Daoy (cell line): ENCODE measurements around the gene VSX1. TPM values are rescaled to one million over a fixed set of nuclear protein-coding genes. Genes with fewer than 3 reads are reported as not detected.
A peak's percentile ranks its signal among the peaks of the same experiment; 100 is the strongest.

ENCODE experiments used
- DNase-seq: peaks from one replicate; pipeline ENCODE4 v3.0.0-alpha.2; 2015; ENCODE audit warnings: low read depth
- total RNA-seq: library from RNA; depleted of rRNA; stranded (reverse); fragments of >200 nt; shearing (Covaris generic); gene quantifications from 2 replicates; pipeline ENCODE4 v1.2.3, GENCODE V29; 2014

VSX1 gene
- total RNA-seq, 1 experiment from 2014 or later: not detected

GRCh38 chr20:25087186-25087929 lies 5.4 kb upstream of the VSX1 start:
- no peak for DNase-seq

- DNase-seq: no peak
Measured at GRCh38 chr20:25085756-25086495, 4.0 kb upstream of the VSX1 start.

DNA sequence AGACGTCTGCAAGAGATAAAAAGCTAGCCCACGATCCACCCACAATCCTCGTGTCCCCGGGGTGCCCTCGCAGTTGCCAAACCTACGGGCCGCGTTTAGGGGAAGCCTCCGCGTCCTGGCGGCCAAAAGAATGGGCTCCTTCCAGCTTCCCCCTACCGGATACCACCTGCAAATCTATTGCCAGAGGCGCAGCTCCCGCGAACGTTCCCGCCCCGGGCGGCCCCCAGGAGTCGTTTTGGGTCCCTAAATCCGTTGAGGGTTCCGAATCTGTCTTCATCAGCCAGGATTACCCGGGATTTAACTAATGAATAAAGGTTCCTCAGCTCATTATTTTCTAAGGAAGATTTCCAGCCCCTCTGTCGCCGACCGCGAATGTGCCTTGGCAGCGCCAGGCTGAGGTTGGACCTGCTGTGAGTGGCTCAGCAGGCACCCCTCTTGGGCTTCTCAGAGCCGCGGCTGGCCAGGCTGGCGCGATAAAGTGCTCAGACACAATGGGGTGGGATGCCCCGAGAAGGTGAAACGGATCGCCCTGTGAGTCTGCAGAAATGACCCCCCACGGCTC lies 2.8 kb upstream of the VSX1 start:
- DNase-seq: no peak

- peak; percentile 39 for DNase-seq
Measured at GRCh38 chr20:25083773-25084625, 2.1 kb upstream of the VSX1 start.

- no peak for DNase-seq
Measured at GRCh38 chr20:25083141-25083772, 1.3 kb upstream of the VSX1 start.

DNA sequence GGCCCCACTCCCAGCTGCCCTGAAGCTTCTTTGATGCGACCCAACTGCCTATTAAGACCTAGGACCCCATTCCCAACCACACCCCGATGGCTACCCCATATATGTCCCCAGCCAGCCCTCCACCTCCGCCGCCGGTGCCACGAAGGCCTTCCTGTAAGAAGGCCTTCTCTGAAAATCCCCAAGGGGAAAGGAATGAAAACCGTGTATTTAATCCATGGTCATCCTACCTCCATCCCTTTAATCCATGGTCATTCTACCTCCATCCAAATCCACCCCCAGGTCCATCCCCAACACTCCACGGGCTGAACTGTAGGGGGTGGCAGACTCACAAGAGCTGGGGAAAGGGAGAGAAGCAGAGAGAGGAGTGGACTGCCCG lies 545 bp upstream of the VSX1 start:
- DNase-seq: peak; percentile 27

- DNase-seq: no peak
Measured at GRCh38 chr20:25081065-25081729, 744 bp downstream of the VSX1 start.

GRCh38 chr20:25079171-25079570 lies 2.8 kb downstream of the VSX1 start:
- DNase-seq: no peak

DNA sequence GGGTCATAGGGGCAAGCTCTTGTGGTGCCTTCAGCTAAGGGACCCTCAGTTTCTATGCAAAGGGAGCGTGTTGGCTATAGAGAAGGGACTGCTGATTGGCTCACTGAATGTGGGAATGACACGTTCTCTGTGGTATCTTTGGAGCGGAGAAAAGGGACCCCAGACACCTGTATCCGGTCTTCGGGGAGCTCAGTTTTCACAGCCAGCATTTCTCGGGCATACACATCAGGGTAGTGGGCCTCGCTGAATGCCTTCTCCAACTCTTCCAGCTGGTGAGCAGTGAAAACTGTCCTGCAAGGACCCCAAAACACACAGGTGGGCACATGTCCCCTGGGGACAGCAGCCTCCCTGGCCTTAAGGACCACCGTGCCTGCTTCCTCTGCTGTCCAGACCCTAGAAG lies 3.3 kb downstream of the VSX1 start:
- DNase-seq: no peak

DNA sequence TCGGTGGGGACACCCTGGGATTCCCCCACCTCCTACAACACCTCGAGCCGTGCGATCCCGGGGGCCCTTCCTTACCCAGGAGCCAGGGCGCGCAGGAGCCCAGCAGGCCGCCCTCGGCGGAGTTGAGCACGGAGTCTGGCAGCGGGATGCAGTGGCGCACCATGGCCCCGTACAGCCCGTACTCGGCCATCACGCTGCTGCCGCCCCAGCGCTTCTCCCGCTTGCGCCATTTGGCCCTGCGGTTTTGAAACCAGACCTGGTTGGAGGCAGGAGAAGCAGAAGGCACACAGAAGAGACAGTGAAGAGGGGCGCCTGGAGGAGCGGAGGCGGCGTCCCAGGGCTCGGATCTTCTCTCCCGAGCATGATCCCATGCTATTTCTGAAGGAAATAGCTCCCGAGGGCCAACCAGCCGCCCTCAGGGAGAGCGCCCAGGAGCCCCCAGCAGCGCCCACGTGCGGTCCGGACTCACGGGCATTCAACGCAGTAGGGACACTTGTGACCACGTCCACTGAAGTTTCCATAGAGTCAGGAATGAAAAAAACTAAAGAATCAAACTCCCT lies 4.3 kb downstream of the VSX1 start:
- peak; percentile 48 for DNase-seq

DNA sequence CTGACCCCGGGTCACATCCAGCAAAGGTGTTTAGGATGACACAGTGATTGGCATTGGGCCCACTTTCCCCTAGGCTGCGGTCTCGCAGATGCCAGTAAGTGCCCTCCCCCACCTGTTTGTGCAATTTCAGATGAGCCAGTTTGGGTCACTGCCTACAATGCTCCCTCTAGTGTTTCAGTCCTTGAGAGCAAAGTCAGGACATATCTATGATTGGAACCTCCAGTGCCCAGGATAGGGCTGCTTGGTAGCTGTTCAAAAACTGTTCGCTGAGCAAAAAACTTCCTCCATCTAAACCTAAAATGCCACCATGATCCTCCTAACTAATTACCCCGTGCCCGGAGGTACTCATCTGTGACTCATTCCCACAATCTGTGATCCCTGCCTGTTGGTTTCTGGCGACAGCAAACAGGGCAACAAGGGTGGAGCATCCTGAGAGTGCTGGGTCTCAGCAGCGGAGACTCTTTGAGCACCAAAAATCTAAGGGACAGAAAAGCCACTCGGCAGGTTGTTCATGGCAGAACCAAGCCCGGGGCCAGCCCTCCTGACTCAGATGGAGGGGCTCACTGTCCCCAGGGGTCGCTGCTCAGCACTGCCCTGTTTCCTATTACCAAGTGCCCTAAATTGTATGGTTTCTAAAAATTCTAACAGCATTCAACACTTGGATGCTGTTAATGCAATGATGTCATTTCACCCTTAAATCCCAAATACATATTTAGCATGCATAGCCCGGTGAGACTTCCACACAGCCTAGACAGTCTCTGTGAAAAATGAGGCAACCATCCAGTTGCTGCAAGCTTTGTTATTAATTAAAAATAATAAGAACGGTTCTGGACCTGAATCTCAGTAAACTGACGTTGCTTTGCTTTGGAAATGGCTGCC lies 5.0 kb downstream of the VSX1 start:
- DNase-seq: peak; percentile 58

GRCh38 chr20:25076201-25076600 lies 5.7 kb downstream of the VSX1 start:
- peak; percentile 38 for DNase-seq

DNA sequence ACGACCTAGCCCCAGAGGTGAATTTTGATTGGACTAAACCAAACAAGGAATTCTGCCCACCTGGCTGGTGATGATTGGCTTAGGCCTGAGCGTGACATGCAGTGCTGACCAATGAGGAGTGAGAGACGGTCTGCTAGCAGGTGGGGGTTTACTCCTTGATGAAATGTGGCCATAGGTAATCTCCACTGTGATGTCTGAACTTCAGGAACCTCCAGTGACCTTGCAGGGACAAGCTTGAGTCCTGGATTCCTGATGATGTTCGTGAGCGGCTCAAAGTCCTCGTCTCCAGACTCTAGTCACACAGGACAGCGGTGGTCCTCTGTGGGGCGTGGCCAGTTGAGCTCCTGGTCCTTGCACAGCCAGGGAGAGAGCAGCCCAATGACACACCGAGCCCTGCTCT lies 8.4 kb downstream of the VSX1 start:
- DNase-seq: no peak

DNA sequence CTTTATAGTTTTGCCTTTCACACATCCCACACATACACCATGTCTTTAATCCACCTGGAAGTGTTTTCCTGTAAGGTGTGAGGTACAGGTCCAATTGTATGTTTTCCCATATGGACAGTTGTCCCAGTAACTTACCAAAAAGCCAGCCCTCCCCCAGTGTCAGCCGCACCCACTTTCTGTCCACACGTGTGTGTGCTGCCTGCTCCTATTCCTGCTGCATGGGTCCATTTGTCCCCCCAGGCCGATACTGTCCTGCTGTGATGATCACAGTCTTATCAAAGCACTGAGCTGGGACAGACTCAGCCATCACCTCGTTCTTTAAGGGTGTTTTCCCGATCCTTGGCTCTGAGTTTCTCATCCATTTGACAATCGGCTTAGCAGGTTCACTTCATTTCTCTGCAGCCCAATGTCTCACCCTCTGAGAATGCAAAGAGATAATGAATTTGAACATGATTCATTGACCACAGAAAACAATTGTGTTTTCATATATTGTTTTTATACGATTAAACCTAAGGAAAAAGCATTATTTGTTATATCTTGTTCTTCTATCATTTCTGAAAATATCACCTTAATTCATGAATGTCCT lies 9.6 kb downstream of the VSX1 start:
- DNase-seq: peak; percentile 45

GRCh38 chr20:25071734-25072133 lies 10.2 kb downstream of the VSX1 start:
- DNase-seq: no peak

DNA sequence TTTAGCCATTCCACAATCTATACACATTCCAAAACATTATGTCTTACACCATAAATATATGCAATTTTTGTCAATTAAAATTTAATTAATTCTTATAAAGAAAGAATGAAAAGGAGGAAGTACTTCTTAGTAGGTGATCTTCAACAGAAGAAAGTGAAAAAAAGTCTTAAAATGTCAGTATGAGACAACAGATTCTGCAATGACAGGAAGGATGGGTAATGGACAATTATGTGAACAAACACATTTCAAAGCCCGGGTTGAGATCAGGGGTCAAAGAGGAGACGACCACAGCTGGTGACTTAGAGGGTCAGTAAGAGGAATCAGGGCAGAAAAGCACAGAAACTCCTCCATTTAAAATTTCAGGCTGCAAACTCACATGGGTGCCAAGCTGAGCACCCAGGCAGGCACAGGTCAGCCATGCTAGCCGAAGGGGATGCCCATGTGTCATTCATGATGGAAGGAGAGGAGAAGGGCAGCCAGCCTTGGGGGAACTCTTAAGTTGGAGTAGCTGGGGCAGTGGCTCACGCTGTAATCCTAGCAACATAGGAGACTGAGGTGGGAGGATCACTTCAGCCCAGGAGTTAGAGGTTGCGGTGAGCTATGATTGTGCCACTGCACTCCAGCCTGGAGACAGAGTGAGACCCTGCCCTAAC lies 11.0 kb downstream of the VSX1 start:
- no peak for DNase-seq

- no peak for DNase-seq
Measured at GRCh38 chr20:25067102-25067987, 14.6 kb downstream of the VSX1 start.

- DNase-seq: no peak
Measured at GRCh38 chr20:25066386-25066785, 15.6 kb downstream of the VSX1 start.
